Effector memory CD8-positive, alpha-beta T cell (primary cell): ENCODE results near the gene LTBP1.

Experiments used
- ATAC-seq: fragments of 150-1000 bp; cut with Tn5 transposase; replicated peaks from 2 replicates; pipeline ENCODE4 v1.10.0; 2021; ENCODE audit warnings: mild to moderate bottlenecking, moderate library complexity
- DNase-seq, 3 experiments: peaks; one replicate each; pipeline ENCODE4 v3.0.0; 2021
- H3K27ac Mint-ChIP-seq, 2 donors: one replicate each; pipeline ENCODE4 v1.8.0; 2022; ENCODE audit warnings: mild to moderate bottlenecking in 2 of 2, mixed read lengths in 2 of 2, moderate library complexity in 2 of 2
- H3K27me3 Mint-ChIP-seq, 2 donors: one replicate each; pipeline ENCODE4 v1.8.0; 2022; ENCODE audit warnings: mixed read lengths in 2 of 2
- H3K36me3 Mint-ChIP-seq: one replicate; pipeline ENCODE4 v1.8.0; 2022; ENCODE audit warnings: mild to moderate bottlenecking, moderate library complexity, mixed read lengths; ENCODE audit not compliant: insufficient read depth
- H3K4me1 Mint-ChIP-seq, 2 donors: one replicate each; pipeline ENCODE4 v1.8.0; 2022; ENCODE audit warnings: low read depth in 2 of 2, mixed read lengths in 2 of 2
- H3K4me3 Mint-ChIP-seq, 2 donors: one replicate each; pipeline ENCODE4 v1.8.0; 2022; ENCODE audit warnings: mild to moderate bottlenecking in 2 of 2, mixed read lengths in 2 of 2, moderate library complexity in 2 of 2
- H3K9me3 Mint-ChIP-seq, 2 donors: one replicate each; pipeline ENCODE4 v1.8.0; 2022; ENCODE audit warnings: mixed read lengths in 2 of 2

The LTBP1 gene

DNA sequence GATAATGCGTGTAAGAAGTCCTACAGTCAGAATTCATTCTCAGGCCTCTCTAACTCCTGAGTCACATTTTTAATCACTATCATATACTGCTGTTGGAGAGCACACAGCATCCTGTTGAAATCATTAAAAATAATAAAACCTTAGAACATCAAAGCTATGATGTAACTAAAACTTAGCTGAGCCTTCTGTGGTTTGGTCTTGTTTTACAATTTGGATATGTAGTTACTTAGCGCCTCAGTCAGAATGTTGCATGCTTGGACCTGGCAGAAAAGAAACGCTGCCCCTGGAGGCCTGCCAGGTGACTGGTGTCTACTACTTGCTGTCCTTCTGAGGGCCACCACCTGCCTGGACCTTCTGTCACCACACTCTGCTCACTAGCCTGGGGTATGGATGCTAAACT is 268.5 kb downstream of the LTBP1 start:
- Mint-ChIP-seq H3K4me1 (no peaks in the 10 kb centered on the region), H3K36me3 (no peaks in the 10 kb centered on the region), H3K4me3 (no peak overlapping the region), H3K27me3 (no peaks in the 10 kb centered on the region), H3K27ac (no peak overlapping the region), H3K9me3 (no peaks in the 10 kb centered on the region)
- no peak for DNase-seq
- ATAC-seq, result no peak

DNA sequence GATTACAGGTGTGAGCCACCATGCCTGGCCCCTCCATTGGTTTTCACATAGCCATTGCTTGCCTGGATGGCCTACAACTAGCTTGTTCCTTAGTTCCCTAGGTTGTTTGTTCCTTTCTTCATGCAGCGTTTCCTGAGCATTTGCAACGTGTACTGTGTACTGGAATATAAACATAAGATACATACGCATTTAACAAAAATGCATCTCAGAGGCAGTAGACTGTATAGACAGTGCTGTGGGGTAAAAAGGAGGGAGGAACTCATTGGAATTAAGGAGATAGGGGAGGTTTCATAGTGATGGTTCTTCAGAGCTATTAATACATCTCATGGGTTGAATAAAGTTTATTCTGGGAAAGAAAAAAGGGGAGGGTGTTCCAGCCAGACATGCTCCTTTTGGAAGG is 269.2 kb downstream of the LTBP1 start:
- ATAC-seq (no peak), DNase-seq (no peak)

DNA sequence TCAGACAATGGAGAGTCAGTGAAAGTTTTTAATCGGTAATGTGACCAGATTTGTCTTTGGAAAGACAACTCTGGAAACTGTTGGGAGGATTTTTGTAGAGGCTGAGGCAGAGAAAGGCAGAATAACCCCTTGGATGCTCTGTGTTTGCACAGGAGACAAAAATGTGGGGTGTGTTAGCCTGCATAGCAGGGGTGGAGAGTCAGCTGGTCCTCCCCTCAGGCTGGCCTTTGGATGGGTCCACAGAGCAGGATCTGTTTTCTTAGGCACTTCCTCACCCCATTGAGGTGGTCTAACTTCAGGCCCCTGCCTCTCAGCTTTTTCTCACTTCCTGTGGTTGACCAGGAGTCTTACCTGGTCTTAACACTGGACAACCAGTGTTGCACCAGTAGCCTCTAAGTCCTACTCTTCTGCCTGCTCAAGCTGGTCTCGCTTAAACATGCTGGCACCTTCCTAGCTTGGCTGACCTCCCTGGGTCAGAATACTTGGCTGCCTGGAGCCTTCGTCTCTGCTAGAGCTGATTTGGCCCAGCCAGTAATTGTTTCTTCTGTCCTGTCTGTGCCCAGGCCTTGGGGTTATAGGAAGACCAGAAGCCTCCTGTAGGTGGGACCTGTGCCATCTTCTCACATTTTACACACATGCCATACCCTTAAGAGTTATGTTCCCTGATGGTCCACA is 269.9 kb downstream of the LTBP1 start:
- Mint-ChIP-seq H3K27ac (no peak overlapping the region), H3K36me3 (no peaks in the 10 kb centered on the region), H3K27me3 (peaks cover 0 to 8% of the 10 kb centered on the region in 2 donors), H3K4me1 (peaks cover 0 to 3% of the 10 kb centered on the region in 2 donors), H3K4me3 (no peak overlapping the region), H3K9me3 (no peaks in the 10 kb centered on the region)
- DNase-seq, result no peak
- no peak for ATAC-seq

More for the DNA sequence above, 269.2 kb downstream of the LTBP1 start:
- no peaks in the 10 kb centered on the region for H3K36me3 Mint-ChIP-seq
- H3K4me3 Mint-ChIP-seq, result no peak overlapping the region
- no peaks in the 10 kb centered on the region for H3K9me3 Mint-ChIP-seq
- peaks cover 0 to 3% of the 10 kb centered on the region in 2 donors for H3K4me1 Mint-ChIP-seq
- H3K27me3 Mint-ChIP-seq, result peaks cover 0 to 1% of the 10 kb centered on the region in 2 donors
- no peak overlapping the region for H3K27ac Mint-ChIP-seq

DNA sequence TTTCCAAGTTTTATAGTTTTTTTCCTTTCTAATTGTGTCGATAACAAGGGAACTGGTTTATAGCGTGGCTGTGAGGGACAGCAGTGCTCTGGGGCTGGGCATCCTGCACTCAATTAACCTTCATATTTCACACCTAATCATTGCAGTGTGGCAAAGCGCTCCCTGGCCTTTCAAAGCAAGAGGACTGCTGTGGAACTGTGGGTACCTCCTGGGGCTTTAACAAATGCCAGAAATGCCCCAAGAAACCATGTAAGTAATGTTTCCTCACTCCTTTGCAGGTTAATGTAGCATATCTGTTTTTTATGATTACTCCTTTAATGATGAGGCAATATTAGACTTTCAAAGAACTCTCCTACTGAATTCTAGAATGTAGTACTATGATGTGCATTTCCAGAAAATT is 270.7 kb downstream of the LTBP1 start:
- H3K27ac Mint-ChIP-seq, result no peak overlapping the region
- no peak for ATAC-seq
- no peaks in the 10 kb centered on the region for H3K9me3 Mint-ChIP-seq
- peaks cover 0 to 3% of the 10 kb centered on the region in 2 donors for H3K4me1 Mint-ChIP-seq
- H3K27me3 Mint-ChIP-seq, result peaks cover 0 to 8% of the 10 kb centered on the region in 2 donors
- H3K36me3 Mint-ChIP-seq, result no peaks in the 10 kb centered on the region
- H3K4me3 Mint-ChIP-seq, result no peak overlapping the region
- DNase-seq, result no peak

DNA sequence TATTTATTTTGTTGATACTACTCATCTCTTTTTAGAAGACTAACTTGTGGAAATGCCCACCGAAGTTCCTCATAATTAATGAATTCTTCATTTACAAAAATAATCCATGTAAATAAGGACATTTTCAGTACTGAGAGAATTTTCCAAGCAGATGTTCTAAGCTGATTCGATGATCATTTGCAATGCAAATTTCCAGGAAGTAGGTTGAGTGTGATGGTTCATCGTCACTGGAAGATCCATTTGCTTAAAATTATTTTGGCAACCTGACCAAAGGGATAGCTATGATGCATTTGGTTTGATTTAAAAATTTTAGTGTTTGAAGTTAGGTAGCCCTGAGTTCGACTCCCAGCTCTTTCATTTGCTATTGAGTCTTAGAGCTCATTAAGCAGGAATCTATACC is 272.4 kb downstream of the LTBP1 start:
- H3K4me3 Mint-ChIP-seq, result no peak overlapping the region
- no peak overlapping the region for H3K27ac Mint-ChIP-seq
- no peak for ATAC-seq
- H3K9me3 Mint-ChIP-seq, result no peaks in the 10 kb centered on the region
- peaks cover 0 to 3% of the 10 kb centered on the region in 2 donors for H3K4me1 Mint-ChIP-seq
- no peak for DNase-seq
- peaks cover 0 to 15% of the 10 kb centered on the region in 2 donors for H3K27me3 Mint-ChIP-seq
- H3K36me3 Mint-ChIP-seq, result no peaks in the 10 kb centered on the region

DNA sequence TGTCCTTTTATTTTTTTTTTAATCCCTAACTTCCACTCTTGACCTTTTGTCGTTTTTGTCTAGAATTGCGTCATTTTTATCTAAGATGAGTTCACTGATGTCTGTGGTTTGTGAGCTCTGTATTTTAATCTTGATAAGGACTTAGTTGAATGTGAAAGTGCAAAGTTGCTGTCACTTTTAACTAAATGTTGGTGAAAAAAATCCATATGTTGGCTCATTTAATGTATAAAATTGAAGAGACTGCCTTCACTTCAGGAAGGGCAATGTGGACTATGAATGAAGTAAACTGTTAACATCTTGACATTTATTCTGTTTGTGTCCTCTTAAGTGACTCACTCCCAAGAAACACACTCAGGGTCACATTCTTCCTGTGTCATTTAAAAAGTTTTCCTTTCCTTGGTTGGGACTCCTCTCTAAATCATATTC is 273.1 kb downstream of the LTBP1 start:
- peaks cover 0 to 3% of the 10 kb centered on the region in 2 donors for H3K4me1 Mint-ChIP-seq
- ATAC-seq (no peak), DNase-seq (no peak)
- H3K36me3 Mint-ChIP-seq, result no peaks in the 10 kb centered on the region
- peaks cover 0 to 17% of the 10 kb centered on the region in 2 donors for H3K27me3 Mint-ChIP-seq
- H3K27ac Mint-ChIP-seq, result no peak overlapping the region
- H3K4me3 Mint-ChIP-seq, result no peak overlapping the region
- H3K9me3 Mint-ChIP-seq, result no peaks in the 10 kb centered on the region

DNA sequence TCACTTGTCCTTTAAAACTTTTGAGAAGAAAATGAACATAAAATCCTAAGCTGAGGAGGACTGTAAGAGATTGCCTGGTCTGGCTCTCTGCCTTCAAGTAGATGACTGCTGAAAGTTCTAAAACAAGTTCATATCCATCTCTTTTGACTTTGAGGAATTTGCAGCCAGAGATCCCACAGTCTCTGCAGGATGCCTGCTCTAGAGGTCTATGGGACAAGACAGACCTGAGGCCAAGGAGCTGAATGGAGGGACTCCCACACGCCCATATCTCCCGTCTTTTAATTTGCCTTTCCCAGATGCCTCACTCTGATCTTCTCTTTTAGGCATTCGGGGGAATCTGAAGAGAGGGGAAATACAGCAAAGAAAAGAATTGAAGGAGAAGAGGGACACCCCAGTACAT is 273.8 kb downstream of the LTBP1 start:
- H3K4me3 Mint-ChIP-seq, result no peak overlapping the region
- peaks cover 0 to 3% of the 10 kb centered on the region in 2 donors for H3K4me1 Mint-ChIP-seq
- no peaks in the 10 kb centered on the region for H3K36me3 Mint-ChIP-seq
- peaks cover 0 to 17% of the 10 kb centered on the region in 2 donors for H3K27me3 Mint-ChIP-seq
- no peak overlapping the region for H3K27ac Mint-ChIP-seq
- no peaks in the 10 kb centered on the region for H3K9me3 Mint-ChIP-seq
- DNase-seq (no peak), ATAC-seq (no peak)

DNA sequence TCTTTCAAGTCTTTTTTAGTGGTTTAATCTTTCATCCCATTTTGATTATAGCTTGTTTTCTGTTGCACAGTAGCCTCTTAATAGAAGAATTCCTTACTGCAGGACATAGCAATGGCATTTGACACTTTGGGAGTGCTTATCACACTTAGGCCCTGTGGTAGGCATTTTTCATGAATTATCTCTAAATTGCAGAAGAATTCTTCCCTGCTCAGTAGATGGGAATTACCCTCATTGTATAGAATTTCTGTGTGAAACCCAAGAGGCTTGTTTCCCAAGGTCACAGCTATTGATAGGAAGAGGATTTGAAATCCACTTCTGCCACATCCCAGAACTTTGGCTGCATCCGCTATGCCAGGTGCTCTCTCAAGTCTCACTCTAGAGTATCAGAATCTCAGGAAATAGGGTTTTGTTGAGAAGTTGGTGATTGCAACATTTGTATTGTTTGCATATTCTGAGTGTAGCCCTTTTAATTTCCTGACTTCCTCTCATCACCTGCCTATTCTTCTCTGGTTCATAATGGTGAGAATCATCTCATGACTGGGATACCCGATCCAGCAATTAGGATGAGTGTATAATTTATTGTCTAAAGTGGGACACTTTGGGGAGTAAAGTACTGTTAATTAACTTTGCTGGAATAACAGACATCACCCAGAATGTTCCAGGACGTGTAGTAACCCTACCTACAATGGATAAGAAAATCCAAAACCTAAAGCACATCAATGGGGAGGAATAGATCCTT is 274.5 kb downstream of the LTBP1 start:
- H3K27ac Mint-ChIP-seq, result no peak overlapping the region
- peaks cover 0 to 3% of the 10 kb centered on the region in 2 donors for H3K4me1 Mint-ChIP-seq
- ATAC-seq (no peak), DNase-seq (no peak)
- H3K9me3 Mint-ChIP-seq, result no peaks in the 10 kb centered on the region
- H3K4me3 Mint-ChIP-seq, result no peak overlapping the region
- H3K27me3 Mint-ChIP-seq, result peaks cover 0 to 17% of the 10 kb centered on the region in 2 donors
- no peaks in the 10 kb centered on the region for H3K36me3 Mint-ChIP-seq

DNA sequence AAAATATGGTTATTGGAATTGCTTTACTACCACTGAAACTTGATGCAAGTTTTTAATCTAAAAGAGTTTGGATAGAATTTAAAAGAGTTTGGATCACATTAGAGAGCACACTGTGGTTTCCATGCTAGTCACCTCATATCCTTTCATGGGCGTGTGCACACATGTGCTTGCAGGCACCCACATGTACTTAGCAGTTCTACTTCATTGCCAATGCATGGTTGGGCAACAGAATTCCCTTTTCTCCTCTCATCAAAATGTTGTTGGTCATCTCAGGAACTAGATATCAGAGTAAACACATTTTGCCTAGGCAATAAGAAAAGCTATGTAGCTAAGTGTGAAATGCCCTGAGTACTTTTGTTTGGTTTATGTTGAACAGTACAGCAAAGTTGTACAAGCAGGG is 275.6 kb downstream of the LTBP1 start:
- ATAC-seq, result no peak
- H3K4me1 Mint-ChIP-seq, result peaks cover 0 to 3% of the 10 kb centered on the region in 2 donors
- no peak overlapping the region for H3K4me3 Mint-ChIP-seq
- H3K9me3 Mint-ChIP-seq, result no peaks in the 10 kb centered on the region
- peaks cover 0 to 17% of the 10 kb centered on the region in 2 donors for H3K27me3 Mint-ChIP-seq
- no peak for DNase-seq
- H3K27ac Mint-ChIP-seq, result no peak overlapping the region
- H3K36me3 Mint-ChIP-seq, result no peaks in the 10 kb centered on the region

DNA sequence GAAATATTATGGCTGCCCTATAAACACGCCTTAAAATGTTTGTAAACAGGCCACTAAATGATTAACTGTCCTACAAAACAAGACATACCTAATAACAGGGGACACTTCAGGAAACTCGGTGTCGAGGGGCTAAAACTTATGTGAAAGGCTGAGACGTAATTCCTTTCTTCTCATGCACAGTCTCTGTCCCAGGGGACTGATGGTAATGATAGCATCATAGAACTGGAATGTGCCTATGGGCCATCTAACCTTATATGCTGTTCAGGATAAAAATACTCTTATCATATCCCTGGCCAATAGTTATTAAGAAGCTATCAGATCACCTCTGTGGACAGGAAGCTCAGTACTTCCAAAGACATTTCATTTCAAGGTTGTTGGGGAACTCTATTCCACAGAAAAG is 277.1 kb downstream of the LTBP1 start:
- no peaks in the 10 kb centered on the region for H3K36me3 Mint-ChIP-seq
- ATAC-seq (no peak), DNase-seq (no peak)
- H3K4me3 Mint-ChIP-seq, result no peak overlapping the region
- peaks cover 0 to 3% of the 10 kb centered on the region in 2 donors for H3K4me1 Mint-ChIP-seq
- H3K27ac Mint-ChIP-seq, result no peak overlapping the region
- peaks cover 0 to 17% of the 10 kb centered on the region in 2 donors for H3K27me3 Mint-ChIP-seq
- no peaks in the 10 kb centered on the region for H3K9me3 Mint-ChIP-seq

DNA sequence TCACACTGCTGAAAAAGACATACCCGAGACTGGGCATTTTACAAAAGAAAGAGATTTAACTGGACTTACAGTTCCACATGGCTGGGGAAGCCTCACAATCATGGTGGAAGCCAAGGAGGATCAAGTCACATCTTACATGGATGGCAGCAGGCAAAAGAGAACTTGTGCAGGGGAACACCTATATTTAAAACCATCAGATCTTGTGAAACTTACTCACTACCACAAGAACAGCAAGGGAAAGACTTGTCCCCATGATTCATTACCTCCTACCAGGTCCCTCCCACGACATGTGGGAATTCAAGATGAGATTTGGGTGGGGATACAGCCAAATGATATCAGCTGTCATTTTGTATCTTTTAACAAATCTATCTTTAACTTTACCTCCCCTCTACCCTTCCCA is 278.6 kb downstream of the LTBP1 start:
- ATAC-seq, result no peak

DNA sequence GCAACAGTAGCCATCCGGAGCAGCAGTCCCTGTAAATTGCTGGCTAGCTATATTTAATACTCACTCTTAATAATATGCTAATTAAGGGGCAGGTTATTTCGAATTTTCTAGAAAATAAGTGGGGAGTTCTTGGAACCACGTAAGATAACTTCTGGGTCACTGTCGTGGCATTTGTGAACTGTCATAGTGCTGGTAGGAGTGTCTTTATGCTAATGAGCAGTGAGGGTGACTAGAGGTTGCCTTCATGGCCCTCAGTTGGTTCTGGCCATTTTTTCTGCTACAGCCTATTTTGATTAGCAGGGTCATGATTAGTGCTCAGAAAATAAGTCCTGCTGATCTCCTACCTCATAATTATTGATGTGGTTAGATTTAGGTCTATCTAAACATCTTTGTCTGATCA is 279.8 kb downstream of the LTBP1 start:
- ATAC-seq, result no peak
- no peak for DNase-seq
- Mint-ChIP-seq H3K27me3 (peaks cover 3 to 14% of the 10 kb centered on the region in 2 donors), H3K27ac (no peak overlapping the region), H3K4me3 (no peak overlapping the region), H3K36me3 (no peaks in the 10 kb centered on the region), H3K4me1 (no peaks in the 10 kb centered on the region), H3K9me3 (no peaks in the 10 kb centered on the region)

More for the DNA sequence above, 278.6 kb downstream of the LTBP1 start:
- peaks cover 0 to 17% of the 10 kb centered on the region in 2 donors for H3K27me3 Mint-ChIP-seq
- no peaks in the 10 kb centered on the region for H3K9me3 Mint-ChIP-seq
- peaks cover 0 to 3% of the 10 kb centered on the region in 2 donors for H3K4me1 Mint-ChIP-seq
- H3K27ac Mint-ChIP-seq, result peak overlapping the region in 1 of 2 donors; percentile 26
- DNase-seq, result no peak
- H3K36me3 Mint-ChIP-seq, result no peaks in the 10 kb centered on the region
- no peak overlapping the region for H3K4me3 Mint-ChIP-seq

DNA sequence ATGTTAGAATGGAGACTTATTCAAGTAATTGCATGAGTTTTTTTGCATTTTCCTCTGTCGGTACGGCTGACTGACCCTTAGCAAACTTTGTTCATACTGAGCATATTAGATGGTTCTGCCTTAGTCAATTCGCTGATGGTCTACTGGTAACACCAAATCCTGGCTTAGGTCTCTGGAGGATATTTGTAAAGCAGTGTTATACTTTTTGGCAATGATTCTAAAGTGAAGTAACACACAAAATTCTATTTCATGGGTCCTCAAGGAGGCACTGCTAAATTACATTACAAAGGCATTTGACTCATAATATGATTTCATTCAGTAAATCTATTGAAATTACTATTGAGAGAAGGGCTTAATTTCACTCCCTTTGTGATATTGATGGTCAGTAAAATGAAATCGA is 282.9 kb downstream of the LTBP1 start:
- no peaks in the 10 kb centered on the region for H3K36me3 Mint-ChIP-seq
- no peaks in the 10 kb centered on the region for H3K4me1 Mint-ChIP-seq
- DNase-seq (no peak), ATAC-seq (no peak)
- H3K9me3 Mint-ChIP-seq, result no peaks in the 10 kb centered on the region
- H3K4me3 Mint-ChIP-seq, result no peak overlapping the region
- peaks cover 19 to 25% of the 10 kb centered on the region in 2 donors for H3K27me3 Mint-ChIP-seq
- H3K27ac Mint-ChIP-seq, result no peak overlapping the region

DNA sequence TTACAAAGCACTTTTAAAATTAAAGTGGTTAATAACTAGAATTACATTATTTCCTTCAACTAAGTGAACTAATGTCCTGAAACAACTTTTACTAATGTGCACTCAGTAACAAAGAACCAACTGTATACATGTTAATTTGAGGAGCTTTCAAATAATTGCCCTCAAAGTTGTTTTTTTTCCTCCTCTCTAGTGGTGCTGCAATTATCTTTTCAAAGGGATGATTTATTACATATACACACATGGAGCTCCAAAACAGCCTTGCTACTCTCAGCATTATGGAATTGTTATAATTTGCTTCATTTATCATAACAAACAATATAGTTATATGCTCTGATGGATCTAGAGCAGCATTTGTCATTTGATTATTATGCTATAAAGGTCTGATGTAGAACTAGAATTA is 283.4 kb downstream of the LTBP1 start:
- H3K27ac Mint-ChIP-seq, result no peak overlapping the region
- no peaks in the 10 kb centered on the region for H3K4me1 Mint-ChIP-seq
- H3K4me3 Mint-ChIP-seq, result no peak overlapping the region
- no peak for DNase-seq
- peaks cover 24 to 30% of the 10 kb centered on the region in 2 donors for H3K27me3 Mint-ChIP-seq
- no peaks in the 10 kb centered on the region for H3K36me3 Mint-ChIP-seq
- H3K9me3 Mint-ChIP-seq, result no peaks in the 10 kb centered on the region
- no peak for ATAC-seq
